Loucy (cell line): ENCODE measurements around the gene MX2.

Source experiments
- EZH2phosphoT487 ChIP-seq: fragments of 200-600 bp; IDR thresholded peaks from 2 replicates; pipeline ENCODE4 v1.6.1; 2018; ENCODE audit warnings: antibody characterized with exemption, mild to moderate bottlenecking, moderate library complexity, borderline replicate concordance
- TF ChIP-seq, protein P1 (sequence below): fragments of 200-600 bp; sonication (generic); conservative IDR thresholded peaks from 2 replicates; pipeline ENCODE4 v1.5.1; 2014; ENCODE audit warnings: mild to moderate bottlenecking, antibody characterized with exemption, low read length

DNA sequence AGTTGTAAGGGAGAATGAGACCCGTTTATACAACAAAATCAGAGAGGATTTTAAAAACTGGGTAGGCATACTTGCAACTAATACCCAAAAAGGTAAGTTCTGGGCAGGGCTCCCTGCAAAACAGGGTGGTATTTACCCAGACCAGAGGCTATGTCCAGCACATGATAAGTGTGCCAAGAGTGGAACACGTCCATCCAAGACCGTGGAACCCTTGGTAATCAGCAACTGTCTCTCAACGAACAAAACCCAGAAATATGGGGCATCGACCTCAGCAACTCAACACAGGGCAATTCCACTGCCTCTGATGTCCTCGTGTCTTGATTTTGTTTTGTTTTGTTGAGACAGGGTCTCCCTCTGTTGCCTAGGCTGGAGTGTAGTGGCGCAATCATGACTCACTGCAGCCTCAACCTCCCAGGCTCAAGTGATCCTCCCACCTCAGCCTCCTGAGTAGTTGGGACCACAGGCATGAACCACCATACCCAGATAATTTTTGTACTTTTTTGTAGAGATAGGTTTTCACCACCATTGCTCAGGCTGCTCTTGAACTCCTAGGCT lies 37.5 kb downstream of the MX2 start:
- TF ChIP-seq, protein P1, sequence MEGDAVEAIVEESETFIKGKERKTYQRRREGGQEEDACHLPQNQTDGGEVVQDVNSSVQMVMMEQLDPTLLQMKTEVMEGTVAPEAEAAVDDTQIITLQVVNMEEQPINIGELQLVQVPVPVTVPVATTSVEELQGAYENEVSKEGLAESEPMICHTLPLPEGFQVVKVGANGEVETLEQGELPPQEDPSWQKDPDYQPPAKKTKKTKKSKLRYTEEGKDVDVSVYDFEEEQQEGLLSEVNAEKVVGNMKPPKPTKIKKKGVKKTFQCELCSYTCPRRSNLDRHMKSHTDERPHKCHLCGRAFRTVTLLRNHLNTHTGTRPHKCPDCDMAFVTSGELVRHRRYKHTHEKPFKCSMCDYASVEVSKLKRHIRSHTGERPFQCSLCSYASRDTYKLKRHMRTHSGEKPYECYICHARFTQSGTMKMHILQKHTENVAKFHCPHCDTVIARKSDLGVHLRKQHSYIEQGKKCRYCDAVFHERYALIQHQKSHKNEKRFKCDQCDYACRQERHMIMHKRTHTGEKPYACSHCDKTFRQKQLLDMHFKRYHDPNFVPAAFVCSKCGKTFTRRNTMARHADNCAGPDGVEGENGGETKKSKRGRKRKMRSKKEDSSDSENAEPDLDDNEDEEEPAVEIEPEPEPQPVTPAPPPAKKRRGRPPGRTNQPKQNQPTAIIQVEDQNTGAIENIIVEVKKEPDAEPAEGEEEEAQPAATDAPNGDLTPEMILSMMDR, result no peak
- TF ChIP-seq EZH2phosphoT487, result no peak
